Cardiac muscle cell (in vitro differentiated cells and primary cell): ENCODE results near the gene NAT9. TPM values are rescaled to one million over a fixed set of nuclear protein-coding genes. Genes with fewer than 3 reads are reported as not detected.

Experiments
- DNase-seq, 2 donors: peaks; one replicate each; pipeline versions ENCODE4 v3.0.0 to v3.0.0-alpha.2; 2010 to 2017; ENCODE audit warnings: low read depth in 1 of 2, low spot score in 1 of 2
- H3K27ac ChIP-seq: fragments of 200-600 bp; sonication (generic); 2 replicates; pipeline ENCODE4 v1.5.1; 2016
- H3K27me3 ChIP-seq: fragments of 200-600 bp; sonication (generic); 2 replicates; pipeline ENCODE4 v1.6.0; 2016; ENCODE audit warnings: control low read depth
- H3K36me3 ChIP-seq: fragments of 200-600 bp; sonication (generic); 2 replicates; pipeline ENCODE4 v1.5.1; 2016; ENCODE audit warnings: control low read depth
- H3K4me1 ChIP-seq: fragments of 200-600 bp; sonication (generic); 2 replicates; pipeline ENCODE4 v1.8.1; 2017; ENCODE audit warnings: low read depth, mild to moderate bottlenecking, mixed run types
- H3K4me3 ChIP-seq: fragments of 200-600 bp; sonication (generic); 2 replicates; pipeline ENCODE4 v1.5.1; 2016; ENCODE audit warnings: mild to moderate bottlenecking
- H3K9me3 ChIP-seq: fragments of 200-600 bp; sonication (generic); 2 replicates; pipeline ENCODE4 v1.5.1; 2017; ENCODE audit warnings: low read depth, mild to moderate bottlenecking, control low read depth
- CTCF ChIP-seq: IDR thresholded peaks from 2 replicates; pipeline ENCODE4 v1.5.1; 2012; ENCODE audit warnings: low read depth, mild to moderate bottlenecking, low read length
- polyA plus RNA-seq: library from polyadenylated mRNA; unstranded; fragments of >200 nt; fragmentation: Nextera tagmentation; extraction: Ambion mirVana; gene quantifications from 2 replicates; pipeline ENCODE4 v1.2.1, GENCODE V29; 2016
- total RNA-seq: library from RNA; depleted of rRNA; stranded (reverse); fragments of >200 nt; gene quantifications from 2 replicates; pipeline ENCODE4 v1.2.3, GENCODE V29; 2016

Gene NAT9
- total and polyA plus RNA-seq, 2 experiments from 2014 or later = 56.2 to 73.1 TPM

GRCh38 chr17:74763565-74764387, 12.4 kb downstream of the NAT9 start:
- Histone ChIP-seq H3K27me3 (no peaks in the 10 kb centered on the region), H3K36me3 (no peaks in the 10 kb centered on the region), H3K9me3 (no peaks in the 10 kb centered on the region), H3K4me1 (peaks cover 47% of the 10 kb centered on the region), H3K27ac (peak overlapping the region; percentile 78), H3K4me3 (no peak overlapping the region)
- DNase-seq = peak in 1 of 2 donors; percentile 72
- TF ChIP-seq CTCF = no peak

- Histone ChIP-seq H3K9me3 (no peaks in the 10 kb centered on the region), H3K27ac (no peak overlapping the region), H3K36me3 (no peaks in the 10 kb centered on the region), H3K27me3 (no peaks in the 10 kb centered on the region), H3K4me1 (peaks cover 60% of the 10 kb centered on the region), H3K4me3 (no peak overlapping the region)
- TF ChIP-seq CTCF = no peak
- DNase-seq = no peak
These were observed 14.2 kb downstream of the NAT9 start for GRCh38 chr17:74761931-74762330.

- DNase-seq = no peak
- Histone ChIP-seq H3K4me3 (no peak overlapping the region), H3K27ac (peak overlapping the region; percentile 72), H3K27me3 (no peaks in the 10 kb centered on the region), H3K36me3 (no peaks in the 10 kb centered on the region), H3K4me1 (peaks cover 60% of the 10 kb centered on the region), H3K9me3 (no peaks in the 10 kb centered on the region)
- TF ChIP-seq CTCF = no peak
These were observed 14.7 kb downstream of the NAT9 start for GRCh38 chr17:74761419-74761818.

GRCh38 chr17:74760404-74761105, 15.6 kb downstream of the NAT9 start:
- H3K36me3 ChIP-seq = no peaks in the 10 kb centered on the region
- H3K27me3 ChIP-seq = no peaks in the 10 kb centered on the region
- H3K4me3 ChIP-seq = no peak overlapping the region
- TF ChIP-seq CTCF = no peak
- H3K9me3 ChIP-seq = no peaks in the 10 kb centered on the region
- peak in 1 of 2 donors; percentile 50 for DNase-seq
- H3K4me1 ChIP-seq = peaks cover 60% of the 10 kb centered on the region
- peak overlapping the region; percentile 72 for H3K27ac ChIP-seq

GRCh38 chr17:74759941-74760340, 16.2 kb downstream of the NAT9 start:
- Histone ChIP-seq H3K36me3 (no peaks in the 10 kb centered on the region), H3K4me1 (peaks cover 59% of the 10 kb centered on the region), H3K4me3 (no peak overlapping the region)

More at GRCh38 chr17:74759941-74760340, 16.2 kb downstream of the NAT9 start:
- H3K27me3 ChIP-seq = no peaks in the 10 kb centered on the region
- no peak for DNase-seq
- no peaks in the 10 kb centered on the region for H3K9me3 ChIP-seq
- peak overlapping the region; percentile 72 for H3K27ac ChIP-seq
- TF ChIP-seq CTCF = no peak
